ENCODE results near the gene TMEFF2. TPM values are rescaled to one million over a fixed set of nuclear protein-coding genes. Genes with fewer than 3 reads are reported as not detected.

The TMEFF2 gene
- total RNA-seq, 6 donors from 2014 or later: 0.69 TPM; not detected in 5

GRCh38 chr2:192190474-192190873 is 4.3 kb downstream of the TMEFF2 start:
- Histone ChIP-seq H3K27ac (no peak overlapping the region), H3K4me1 (peaks cover 16 to 21% (median 18%) of the 10 kb centered on the region in 4 donors), H3K4me3 (no peak overlapping the region), H3K36me3 (no peaks in the 10 kb centered on the region), H3K27me3 (peaks cover 0 to 24% (median 13%) of the 10 kb centered on the region in 4 donors), H3K9me3 (no peaks in the 10 kb centered on the region)
- WGBS, 2 donors: 32 to 41% methylated on average over 1 of the region's 1 CpG
- TF ChIP-seq EP300 (IDR thresholded peaks at IDR 0.05) (no peak), POLR2AphosphoS5 (IDR thresholded peaks at IDR 0.05) (no peak), POLR2A (IDR thresholded peaks at IDR 0.05) (no peak), CTCF (IDR thresholded peaks at IDR 0.05) (peak in 1 of 6 experiments; percentile 26)
- no peak for DNase-seq
- no peak for ATAC-seq (ENCODE audit: low FRiP score in 2 of 2)

GRCh38 chr2:192186806-192187205 is 7.9 kb downstream of the TMEFF2 start:
- no peaks in the 10 kb centered on the region for H3K36me3 ChIP-seq
- no peaks in the 10 kb centered on the region for H3K4me1 ChIP-seq
- H3K27ac ChIP-seq: no peak overlapping the region
- no peaks in the 10 kb centered on the region for H3K27me3 ChIP-seq
- 78 to 84% methylated on average over 5 of the region's 5 CpGs for WGBS, 2 donors
- ATAC-seq (ENCODE audit: low FRiP score in 2 of 2): no peak
- no peak overlapping the region for H3K4me3 ChIP-seq
- H3K9me3 ChIP-seq: no peaks in the 10 kb centered on the region
- TF ChIP-seq CTCF (IDR thresholded peaks at IDR 0.05) (no peak), POLR2AphosphoS5 (IDR thresholded peaks at IDR 0.05) (no peak), EP300 (IDR thresholded peaks at IDR 0.05) (no peak), POLR2A (IDR thresholded peaks at IDR 0.05) (no peak)
- DNase-seq: no peak

- Histone ChIP-seq H3K27ac (no peak overlapping the region), H3K36me3 (no peaks in the 10 kb centered on the region), H3K9me3 (no peaks in the 10 kb centered on the region), H3K27me3 (no peaks in the 10 kb centered on the region), H3K4me1 (no peaks in the 10 kb centered on the region), H3K4me3 (no peak overlapping the region)
- DNase-seq (no peak), ATAC-seq (ENCODE audit: low FRiP score in 2 of 2) (no peak)
- no peak for TF ChIP-seq CTCF (IDR thresholded peaks at IDR 0.05)
- no peak for TF ChIP-seq EP300 (IDR thresholded peaks at IDR 0.05)
- no peak for TF ChIP-seq POLR2A (IDR thresholded peaks at IDR 0.05)
- no peak for TF ChIP-seq POLR2AphosphoS5 (IDR thresholded peaks at IDR 0.05)
- 88 to 94% methylated on average over 2 of the region's 2 CpGs for WGBS, 2 donors
These were observed 10.4 kb downstream of the TMEFF2 start for GRCh38 chr2:192184349-192184748.

- H3K27me3 ChIP-seq: no peaks in the 10 kb centered on the region
- no peaks in the 10 kb centered on the region for H3K36me3 ChIP-seq
- TF ChIP-seq POLR2AphosphoS5 (IDR thresholded peaks at IDR 0.05) (no peak), CTCF (IDR thresholded peaks at IDR 0.05) (no peak), EP300 (IDR thresholded peaks at IDR 0.05) (no peak), POLR2A (IDR thresholded peaks at IDR 0.05) (no peak)
- DNase-seq (no peak), ATAC-seq (ENCODE audit: low FRiP score in 2 of 2) (no peak)
- WGBS, 2 donors: 71 to 87% methylated on average over 1 of the region's 1 CpG
- no peaks in the 10 kb centered on the region for H3K4me1 ChIP-seq
- H3K27ac ChIP-seq: no peak overlapping the region
- H3K4me3 ChIP-seq: no peak overlapping the region
- no peaks in the 10 kb centered on the region for H3K9me3 ChIP-seq
These were observed 11.4 kb downstream of the TMEFF2 start for GRCh38 chr2:192183296-192183695.

GRCh38 chr2:192166946-192167345 is 27.8 kb downstream of the TMEFF2 start:
- DNase-seq (no peak), ATAC-seq (ENCODE audit: low FRiP score in 2 of 2) (no peak)
- no peaks in the 10 kb centered on the region for H3K9me3 ChIP-seq
- H3K27me3 ChIP-seq: no peaks in the 10 kb centered on the region
- peaks cover 4 to 6% (median 5%) of the 10 kb centered on the region in 4 donors for H3K4me1 ChIP-seq
- no peaks in the 10 kb centered on the region for H3K36me3 ChIP-seq
- no peak overlapping the region for H3K27ac ChIP-seq
- WGBS, 2 donors: 47 to 48% methylated on average over 2 of the region's 2 CpGs
- TF ChIP-seq CTCF (IDR thresholded peaks at IDR 0.05) (no peak), POLR2AphosphoS5 (IDR thresholded peaks at IDR 0.05) (no peak), POLR2A (IDR thresholded peaks at IDR 0.05) (no peak), EP300 (IDR thresholded peaks at IDR 0.05) (no peak)
- no peak overlapping the region for H3K4me3 ChIP-seq

All from upper lobe of left lung (tissue), 6 donors.